GM19397 (cell line): ENCODE data around the gene PCID2.
"Not testable (repeated sequence)": the region's sequence is repeated elsewhere in the genome, so short reads cannot be mapped to it uniquely, and the experiment has no call there.

Experiments
- ATAC-seq: cut with Tn5 transposase; IDR thresholded peaks from one replicate; pipeline ENCODE4 v1.9.1; 2021; ENCODE audit warnings: mild to moderate bottlenecking, moderate library complexity; ENCODE audit not compliant: unreplicated experiment

Gene PCID2

GRCh38 chr13:113208421-113209335 is at the start of gene PCID2:
Gene PCID2 (minus strand): TSS chr13:113208669. CDS start chr13:113208634, 35 bp downstream.
- ATAC-seq = peak; percentile 77

DNA sequence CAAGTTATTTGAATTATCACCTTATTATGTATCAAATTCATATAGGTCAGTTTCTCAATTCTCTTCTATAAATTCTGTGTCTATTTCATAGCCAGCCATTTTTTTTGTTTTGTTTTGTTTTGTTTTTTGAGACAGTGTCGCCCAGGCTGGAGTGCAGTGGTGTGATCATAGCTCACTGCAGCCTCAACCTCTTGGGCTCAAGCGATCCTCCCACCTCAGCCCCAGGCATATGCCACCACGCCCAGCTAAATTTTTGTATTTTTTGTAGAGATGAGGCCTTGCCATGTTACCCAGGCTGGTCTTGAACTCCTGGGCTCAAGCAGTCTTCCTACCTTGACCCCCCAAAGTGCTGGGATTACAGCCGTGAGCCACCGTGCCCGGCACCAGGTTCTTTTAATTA is 49.4 kb upstream of the PCID2 start:
- not testable (repeated sequence) for ATAC-seq

DNA sequence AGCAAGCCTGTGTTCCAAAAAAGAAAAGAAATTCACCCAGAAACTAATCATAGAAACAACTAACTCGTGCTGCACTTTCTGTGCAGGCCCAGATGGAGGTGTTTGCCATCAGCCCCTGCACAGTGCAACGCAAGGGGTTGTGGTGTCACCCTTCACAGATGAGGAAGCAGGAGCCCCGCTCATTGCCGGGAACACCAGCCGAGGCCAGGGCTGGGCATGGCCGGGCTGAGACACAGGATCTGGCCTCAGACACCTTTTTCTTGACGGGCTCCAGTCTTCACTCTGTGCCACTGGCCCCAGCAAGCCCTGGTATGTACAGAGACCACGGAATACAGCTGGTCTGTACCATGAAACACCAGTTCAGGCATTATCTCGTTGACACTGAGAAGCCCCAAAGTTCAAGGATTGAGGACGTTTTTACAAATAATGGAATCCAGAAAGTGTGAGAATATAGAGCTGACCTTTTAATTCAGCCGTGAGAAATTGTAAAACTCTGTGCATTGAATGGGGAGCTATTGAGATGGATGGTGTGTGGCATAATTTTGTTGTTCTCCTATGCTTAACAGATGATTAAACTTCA is 44.1 kb upstream of the PCID2 start:
- no peak for ATAC-seq

GRCh38 chr13:113245849-113246796 is 37.7 kb upstream of the PCID2 start:
- no peak for ATAC-seq

GRCh38 chr13:113243847-113244246 is 35.4 kb upstream of the PCID2 start:
- no peak for ATAC-seq

DNA sequence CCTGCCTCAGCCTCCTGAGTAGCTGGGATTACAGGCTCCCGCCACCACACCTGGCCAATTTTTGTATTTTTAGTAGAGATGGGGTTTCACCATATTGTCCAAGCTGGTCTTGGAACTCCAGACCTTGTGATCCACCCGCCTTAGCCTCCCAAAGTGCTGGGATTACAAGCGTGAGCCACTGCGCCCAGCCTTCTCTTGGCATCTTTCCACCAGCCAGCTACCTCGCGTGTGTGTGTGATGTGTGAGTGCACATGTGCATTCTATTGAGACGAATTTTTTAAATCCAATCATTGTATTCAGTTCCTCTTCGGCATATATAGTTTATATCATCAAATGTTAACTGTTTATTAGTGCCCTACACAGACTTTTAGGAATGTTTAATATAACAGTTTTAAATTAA is 33.2 kb upstream of the PCID2 start:
- not testable (repeated sequence) for ATAC-seq

DNA sequence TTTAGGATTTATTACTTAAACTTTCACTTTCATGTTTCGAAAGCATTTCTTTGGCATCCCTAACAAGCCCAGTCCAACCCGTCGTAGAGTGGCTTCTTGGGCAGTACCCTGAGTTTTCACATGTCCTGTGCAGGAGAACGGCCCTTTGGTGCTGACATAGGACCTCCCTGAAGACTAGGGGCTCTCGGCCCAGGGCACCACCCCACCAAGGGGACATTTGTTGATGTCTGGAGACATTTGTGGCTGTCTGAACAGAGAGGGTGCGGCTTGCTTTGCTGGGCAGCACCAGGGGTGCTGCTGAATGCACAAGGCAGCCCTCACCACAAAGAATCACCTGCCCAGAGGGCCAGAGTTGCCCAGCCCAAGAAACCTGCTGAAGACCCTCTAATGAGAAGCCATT is 31.5 kb upstream of the PCID2 start:
- ATAC-seq = no peak

- ATAC-seq = no peak
These were observed 30.9 kb upstream of the PCID2 start for GRCh38 chr13:113239357-113239756.

DNA sequence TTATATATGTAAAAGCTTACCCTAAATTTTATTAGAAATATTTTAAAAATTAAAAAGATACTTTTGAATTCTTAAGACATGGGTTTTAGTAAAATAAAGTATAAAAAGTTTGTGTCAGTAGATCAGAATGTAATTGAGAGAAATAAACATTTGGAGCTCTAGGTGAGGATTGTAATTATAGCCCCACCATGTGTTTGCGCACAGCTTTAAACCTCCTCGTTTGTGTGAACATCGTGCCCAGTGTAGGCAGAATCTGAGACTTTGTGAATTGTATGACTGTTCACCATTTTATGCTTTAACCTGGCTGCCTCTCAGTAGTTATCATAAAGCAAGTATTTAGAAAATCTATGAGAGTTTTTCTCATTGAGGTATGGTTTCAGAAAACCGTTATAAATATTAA is 30.1 kb upstream of the PCID2 start:
- ATAC-seq = no peak

GRCh38 chr13:113233101-113233500 is 24.6 kb upstream of the PCID2 start:
- no peak for ATAC-seq

- ATAC-seq = no peak
These were observed 23.9 kb upstream of the PCID2 start for GRCh38 chr13:113232208-113233003.

DNA sequence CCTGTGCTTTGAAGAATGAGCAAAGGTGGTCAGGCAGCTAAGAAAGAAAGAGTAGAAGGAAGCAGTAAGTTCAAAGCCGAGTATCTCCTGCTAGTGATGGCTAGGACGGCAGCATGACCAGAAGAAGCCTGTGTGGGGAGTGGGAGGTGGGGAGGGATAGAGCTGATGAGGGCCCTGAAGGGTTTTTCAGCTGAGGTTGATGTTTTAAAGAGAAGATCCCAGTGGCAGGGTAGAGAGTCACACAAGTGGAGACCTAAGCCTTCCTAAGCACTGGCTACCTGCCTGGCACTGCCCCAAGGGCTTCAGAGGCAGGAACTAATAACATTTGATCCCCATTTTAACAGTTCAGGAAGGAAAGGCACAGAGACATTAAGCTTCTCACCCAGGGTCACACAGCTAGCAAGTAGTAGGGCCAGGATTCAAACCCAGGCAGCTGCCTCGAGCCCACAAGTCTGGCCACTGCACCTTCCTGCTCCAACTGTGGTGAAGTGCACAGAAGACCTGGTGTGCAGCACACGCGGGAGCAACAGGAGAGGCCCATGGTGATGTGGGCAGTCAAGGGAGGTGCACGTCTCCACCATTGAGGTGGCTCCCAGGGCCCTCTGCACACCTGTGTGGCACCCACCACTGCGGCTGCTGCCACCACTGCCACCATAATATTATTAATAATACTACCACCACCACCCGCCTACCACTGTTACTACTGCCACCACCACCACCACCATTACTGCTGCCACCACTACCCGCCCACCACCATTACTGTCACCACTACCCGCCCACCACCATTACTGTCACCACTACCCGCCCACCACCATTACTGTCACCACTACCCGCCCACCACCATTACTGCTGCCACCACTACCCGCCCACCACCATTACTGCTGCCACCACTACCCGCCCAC is 23.1 kb upstream of the PCID2 start:
- no peak for ATAC-seq

GRCh38 chr13:113229791-113230190 is 21.3 kb upstream of the PCID2 start:
- ATAC-seq = no peak

GRCh38 chr13:113229161-113229560 is 20.7 kb upstream of the PCID2 start:
- no peak for ATAC-seq

GRCh38 chr13:113226873-113227450 is 18.5 kb upstream of the PCID2 start:
- ATAC-seq = no peak

GRCh38 chr13:113225515-113225914 is 17.0 kb upstream of the PCID2 start:
- ATAC-seq = no peak

DNA sequence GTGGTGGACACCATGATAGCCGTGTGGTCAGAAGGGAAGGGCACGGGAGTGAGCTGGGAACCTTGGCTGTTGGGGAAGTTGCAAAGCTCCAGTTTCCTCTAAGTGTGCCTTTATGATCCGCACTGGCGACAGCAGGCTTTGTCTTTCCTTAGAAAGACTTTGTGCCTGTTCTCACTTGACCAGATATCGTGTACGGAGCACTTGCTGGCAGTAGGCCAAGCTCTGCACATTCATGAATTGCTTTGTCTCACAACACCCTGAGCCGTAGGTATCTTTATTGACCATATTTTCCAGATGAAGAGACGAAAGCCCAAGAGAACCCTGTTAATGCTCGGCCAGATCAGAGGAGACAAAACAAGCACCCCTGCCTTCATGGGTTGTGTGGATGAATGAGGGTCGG is 16.0 kb upstream of the PCID2 start:
- no peak for ATAC-seq

DNA sequence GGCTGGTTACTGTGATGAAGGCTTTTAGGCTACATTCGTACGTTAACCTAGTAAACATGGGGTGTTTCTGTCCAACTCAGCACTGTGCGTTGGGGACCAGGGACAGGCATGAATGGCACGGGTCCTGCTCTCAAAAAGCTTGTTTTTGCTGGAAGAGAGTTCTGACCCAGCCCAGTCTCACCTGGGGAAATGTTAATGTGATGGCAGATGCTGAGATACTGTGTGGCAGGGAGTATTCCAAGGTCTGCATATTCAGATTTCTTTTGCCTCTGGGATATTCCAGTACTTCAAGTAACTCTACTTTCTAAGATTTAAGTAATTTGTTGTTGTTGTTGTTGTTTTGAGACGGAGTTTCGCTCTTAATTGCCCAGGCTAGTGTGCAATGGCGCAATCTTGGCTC is 14.6 kb upstream of the PCID2 start:
- no peak for ATAC-seq

GRCh38 chr13:113220877-113221276 is 12.4 kb upstream of the PCID2 start:
- no peak for ATAC-seq
